Testis (tissue), 2 donors: ENCODE results near the gene MAP3K20.
"Not testable (repeated sequence)": the region's sequence is repeated elsewhere in the genome, so short reads cannot be mapped to it uniquely, and the experiment has no call there.

ENCODE experiments used
- CTCF ChIP-seq, 3 experiments: fragments of 450-650 bp in 2 of 3; fragments of 200-600 bp in 1 of 3; sonication (generic) in 1 of 3; IDR thresholded peaks; one replicate each; pipeline ENCODE4 v1.5.1; 2016 to 2019; ENCODE audit warnings: antibody characterized with exemption in 3 of 3, mild to moderate bottlenecking in 2 of 3, moderate library complexity in 1 of 3
- POLR2A ChIP-seq: fragments of 450-650 bp; IDR thresholded peaks from one replicate; pipeline ENCODE4 v1.6.1; 2017; ENCODE audit warnings: antibody characterized with exemption, mild to moderate bottlenecking, moderate library complexity

GRCh38 chr2:173301549-173301948, 225.9 kb downstream of the MAP3K20 start:
- TF ChIP-seq CTCF (IDR thresholded peaks at IDR 0.05); POLR2A: not testable (repeated sequence)
